HepG2 (cell line): ENCODE measurements around the gene IRGQ. TPM values are rescaled to one million over a fixed set of nuclear protein-coding genes. Genes with fewer than 3 reads are reported as not detected.

Experiments
- ATAC-seq: fragments of 200-7000 bp; cut with Tn5 transposase; 3 replicates; pipeline ENCODE4 v1.9.1; 2020; ENCODE audit warnings: mild to moderate bottlenecking, moderate library complexity
- BruUV-seq: library from RNA; stranded (reverse); fragments of 400-500 nt; replicated peaks from 2 replicates; lab custom pipeline; 2021; lab: Mats Ljungman, UMichigan
- CTCF ChIA-PET: fragments of 300-600 bp; formaldehyde crosslinking; extraction: SDS; loops from one replicate; lab custom pipeline; 2021; ENCODE audit warnings: low total read pairs, inconsistent platforms, low intra/inter-chr PET ratio; lab: Yijun Ruan, JAX
- POLR2A ChIA-PET: fragments of 350-600 bp; sonication (Branson Sonifier 250); formaldehyde crosslinking; loops from one replicate; lab custom pipeline; 2020; ENCODE audit warnings: antibody characterized with exemption, inconsistent platforms; lab: Yijun Ruan, JAX
- DNase-seq: peaks from one replicate; pipeline ENCODE4 v3.0.0-alpha.2; 2015; ENCODE audit warnings: low spot score
- FAIRE-seq: peaks from 3 replicates; lab custom pipeline; 2011; peaks lifted over from hg19 to GRCh38; lab: Jason Lieb, UNC
- H2AFZ ChIP-seq: one replicate; pipeline ENCODE4 v1.6.1; 2011; ENCODE audit warnings: low read length, inconsistent platforms
- H3K27ac ChIP-seq: fragments of 300-600 bp; 3 replicates; pipeline ENCODE4 v1.8.0; 2011; ENCODE audit warnings: mixed run types, mild to moderate bottlenecking, mixed read lengths, low read length, inconsistent platforms; ENCODE audit not compliant: insufficient read depth; ENCODE audit errors: extremely low read length
- H3K27me3 ChIP-seq, 2 experiments: fragments of 200-600 bp in 1 of 2; 2 replicates in 1 of 2; 3 replicates in 1 of 2; pipeline versions ENCODE4 v1.6.0 to v1.8.0; 2011; ENCODE audit warnings: low read length in 2 of 2, mild to moderate bottlenecking in 2 of 2, moderate library complexity in 2 of 2, inconsistent platforms in 1 of 2; ENCODE audit not compliant: insufficient read depth in 2 of 2, control insufficient read depth in 1 of 2
- H3K36me3 ChIP-seq, 2 experiments: fragments of 200-600 bp in 1 of 2; replicated peaks in 1 of 2; 2 replicates in 1 of 2; 3 replicates in 1 of 2; pipeline versions ENCODE4 v1.5.1 to v1.8.0; 2011; ENCODE audit warnings: low read length in 2 of 2, inconsistent platforms in 1 of 2; ENCODE audit not compliant: insufficient read depth in 2 of 2, control insufficient read depth in 1 of 2
- H3K4me1 ChIP-seq: 2 replicates; pipeline ENCODE4 v1.5.1; 2012; ENCODE audit warnings: low read length, inconsistent platforms; ENCODE audit not compliant: insufficient read depth
- H3K4me2 ChIP-seq: 2 replicates; pipeline ENCODE4 v1.6.0; 2011; ENCODE audit warnings: low read depth, low read length, inconsistent platforms
- H3K4me3 ChIP-seq, 3 experiments: fragments of 200-600 bp in 1 of 3; sonication (generic), shearing (Covaris generic) in 1 of 3; replicated peaks in 1 of 3; 2 replicates each; pipeline ENCODE4 v1.5.1; 2011 to 2016; ENCODE audit warnings: low read length in 3 of 3, inconsistent platforms in 2 of 3, low read depth in 2 of 3, mild to moderate bottlenecking in 2 of 3, control low read depth in 1 of 3, mixed read lengths in 1 of 3; ENCODE audit not compliant: insufficient read depth in 1 of 3
- H3K79me2 ChIP-seq: one replicate; pipeline ENCODE4 v1.6.1; 2011; ENCODE audit warnings: low read length, inconsistent platforms; ENCODE audit not compliant: insufficient read depth
- H3K9ac ChIP-seq: 2 replicates; pipeline ENCODE4 v1.6.0; 2011; ENCODE audit warnings: mild to moderate bottlenecking, low read depth, low read length, inconsistent platforms; ENCODE audit not compliant: insufficient read depth
- H3K9me3 ChIP-seq: 2 replicates; pipeline ENCODE4 v1.5.1; 2012; ENCODE audit warnings: mild to moderate bottlenecking, low read length
- H4K20me1 ChIP-seq: 2 replicates; pipeline ENCODE4 v1.6.0; 2011; ENCODE audit warnings: inconsistent platforms, mild to moderate bottlenecking, low read length, moderate library complexity; ENCODE audit not compliant: insufficient read depth
- HNRNPL ChIP-seq: fragments of 200-400 bp; formaldehyde crosslinking; IDR thresholded peaks from 2 replicates; pipeline ENCODE4 v1.6.1; 2017; ENCODE audit warnings: mild to moderate bottlenecking, low read depth, low read length
- NCOA1 ChIP-seq: sonication (generic); formaldehyde crosslinking; IDR thresholded peaks from 2 replicates; pipeline ENCODE4 v1.9.0; 2021; ENCODE audit warnings: missing genetic modification reagents
- SNAPC2 ChIP-seq: sonication (generic); formaldehyde crosslinking; IDR thresholded peaks from 2 replicates; pipeline ENCODE4 v1.8.1; 2022; ENCODE audit warnings: mild to moderate bottlenecking, missing genetic modification reagents
- TERF1 ChIP-seq: sonication (generic); formaldehyde crosslinking; IDR thresholded peaks from 2 replicates; pipeline ENCODE4 v1.8.0; 2022; ENCODE audit warnings: mild to moderate bottlenecking, missing genetic modification reagents, moderate library complexity
- ZNF407 ChIP-seq: sonication (generic); formaldehyde crosslinking; IDR thresholded peaks from one replicate; pipeline ENCODE4 v1.5.1; 2020; ENCODE audit warnings: mild to moderate bottlenecking, missing genetic modification reagents; ENCODE audit errors: not compliant biosample characterization
- ZNF770 ChIP-seq: sonication (generic); formaldehyde crosslinking; IDR thresholded peaks from 2 replicates; pipeline ENCODE4 v1.5.0; 2020; ENCODE audit warnings: mild to moderate bottlenecking, missing genetic modification reagents
- ZNF784 ChIP-seq: sonication (generic); formaldehyde crosslinking; IDR thresholded peaks from 2 replicates; pipeline ENCODE4 v1.5.1; 2020; ENCODE audit warnings: missing genetic modification reagents, mild to moderate bottlenecking, borderline replicate concordance
- ZSCAN5A ChIP-seq: sonication (generic); formaldehyde crosslinking; IDR thresholded peaks from 2 replicates; pipeline ENCODE4 v1.8.0; 2022; ENCODE audit warnings: mild to moderate bottlenecking, missing genetic modification reagents, borderline replicate concordance
- WGBS: methylation state at CpG from one replicate; pipeline ENCODE4 v1.1.6; 2017; ENCODE audit warnings: low lambda C conversion rate; 5-methylcytosine and 5-hydroxymethylcytosine counted together
- in situ Hi-C: cut with HindIII; loops from 2 replicates; pipeline ENCODE4 v1.10.0; 2017; ENCODE audit warnings: low pct_unique_long_range_greater_than_20kb; ENCODE audit not compliant: extremely low pct_ligation_motif_present
- intact Hi-C: fragments of 100-400 bp; cut with micrococcal nuclease; formaldehyde crosslinking; loops from one replicate; pipeline ENCODE4 v1.10.0; 2022; ENCODE audit not compliant: unreplicated experiment
- polyA plus RNA-seq, 8 experiments: library from polyadenylated mRNA; depleted of rRNA in 3 of 8; stranded (reverse) in 7 of 8; unstranded in 1 of 8; fragments of >200 nt; fragmentation: Illumina TruSeq in 4 of 8; extraction: Trizol in 4 of 8; gene quantifications; 2 replicates each; pipeline versions ENCODE4 v1.2.1 to v1.2.3, GENCODE V29; 2011 to 2016; ENCODE audit warnings: low read depth in 4 of 8, missing spikeins in 1 of 8, mixed read lengths in 1 of 8; ENCODE audit not compliant: insufficient read depth in 1 of 8
- total RNA-seq, 5 experiments: library from RNA; depleted of rRNA; stranded (reverse); fragments of >200 nt; fragmentation: Illumina TruSeq; extraction: Trizol; gene quantifications; 2 replicates each; pipeline ENCODE4 v1.2.3, GENCODE V29; 2016; ENCODE audit warnings: low read depth in 1 of 5

IRGQ gene
- total and polyA plus RNA-seq, 2 of the 13 experiments (the other 11 are each of a cell fraction or from before 2014, with no cell fraction given): 11.6 to 12.4 TPM

- no peak for FAIRE-seq
- POLR2A ChIA-PET: no interaction called here
- Histone ChIP-seq H3K36me3 (peaks cover 18 to 47% of the 10 kb centered on the region in 2 experiments; a peak in 4 of 5 replicates), H3K9ac (no peak overlapping the region), H3K9me3 (no peaks in the 10 kb centered on the region), H3K4me2 (no peak overlapping the region), H3K79me2 (no peaks in the 10 kb centered on the region), H2AFZ (no peak overlapping the region), H3K27ac (no peak overlapping the region), H4K20me1 (no peaks in the 10 kb centered on the region), H3K4me1 (no peaks in the 10 kb centered on the region), H3K27me3 (no peaks in the 10 kb centered on the region), H3K4me3 (no peak overlapping the region)
- intact Hi-C loops: no loop called here
- 92% methylated on average over 20 of the region's 23 CpGs for WGBS
- CTCF ChIA-PET: no interaction called here
- no TSS peak for BruUV-seq
- no peak for ATAC-seq
- in situ Hi-C loops: no loop called here
- DNase-seq: no peak
- TF ChIP-seq HNRNPL (no peak), TERF1 (CRISPR knock-in tag) (no peak), ZNF770 (CRISPR knock-in tag) (no peak), ZNF407 (no peak), SNAPC2 (CRISPR knock-in tag) (no peak), ZNF784 (no peak), NCOA1 (CRISPR knock-in tag) (no peak), ZSCAN5A (CRISPR knock-in tag) (no peak)
Measured at GRCh38 chr19:43551399-43552197, 44.3 kb downstream of the IRGQ start.
